ENCODE measurements around the gene PON3.
A peak's percentile ranks its signal among the peaks of the same experiment; 100 is the strongest.

PON3 gene

DNA sequence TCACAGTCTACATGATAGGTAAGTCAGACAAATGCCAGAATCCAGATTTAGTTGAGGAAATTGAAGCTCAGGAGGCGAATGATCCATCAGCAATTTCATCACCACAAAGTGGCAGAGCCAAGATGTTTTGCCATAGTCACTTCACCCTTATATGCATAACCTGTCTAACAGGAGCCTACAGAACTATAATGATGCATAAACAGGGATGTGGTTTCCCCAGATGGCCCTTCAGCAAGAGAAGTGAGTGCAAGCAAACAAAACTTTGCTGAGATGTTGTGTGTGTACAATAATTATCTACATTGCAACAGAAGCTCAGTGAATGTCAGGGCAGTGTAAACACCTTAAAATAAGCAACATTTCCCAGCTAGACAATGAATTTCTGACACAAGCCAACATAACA, 28.6 kb downstream of the PON3 start:
- Histone ChIP-seq H3K9me3 (ENCODE audit: insufficient read depth, low read depth, low read length) (no peaks in the 10 kb centered on the region), H3K79me2 (ENCODE audit: insufficient read depth, low read length) (no peaks in the 10 kb centered on the region), H3K9me2 (replicated peaks; ENCODE audit: low read depth, low read length) (no peaks in the 10 kb centered on the region), H3K4me2 (ENCODE audit: low read depth, low read length, poor library complexity, severe bottlenecking) (no peak overlapping the region), H3K36me3 (ENCODE audit: insufficient read depth, low read length) (no peaks in the 10 kb centered on the region), H3F3A (ENCODE audit: low read depth) (no peaks in the 10 kb centered on the region), H3K4me3 (ENCODE audit: low read length, poor library complexity, severe bottlenecking) (no peak overlapping the region), H3K9ac (ENCODE audit: low read depth, low read length, poor library complexity, severe bottlenecking) (no peak overlapping the region), H3K4me1 (ENCODE audit: insufficient read depth, low read length, poor library complexity, severe bottlenecking) (no peaks in the 10 kb centered on the region), H4K20me1 (ENCODE audit: insufficient read depth, low read length, poor library complexity, severe bottlenecking) (no peaks in the 10 kb centered on the region), H3K27me3 (ENCODE audit: insufficient read depth, low read length, poor library complexity, severe bottlenecking) (no peaks in the 10 kb centered on the region), H2AFZ (ENCODE audit: low read length) (no peak overlapping the region)
- TF ChIP-seq EZH2phosphoT487 (IDR thresholded peaks at IDR 0.05; ENCODE audit: borderline replicate concordance), result no peak

DNA sequence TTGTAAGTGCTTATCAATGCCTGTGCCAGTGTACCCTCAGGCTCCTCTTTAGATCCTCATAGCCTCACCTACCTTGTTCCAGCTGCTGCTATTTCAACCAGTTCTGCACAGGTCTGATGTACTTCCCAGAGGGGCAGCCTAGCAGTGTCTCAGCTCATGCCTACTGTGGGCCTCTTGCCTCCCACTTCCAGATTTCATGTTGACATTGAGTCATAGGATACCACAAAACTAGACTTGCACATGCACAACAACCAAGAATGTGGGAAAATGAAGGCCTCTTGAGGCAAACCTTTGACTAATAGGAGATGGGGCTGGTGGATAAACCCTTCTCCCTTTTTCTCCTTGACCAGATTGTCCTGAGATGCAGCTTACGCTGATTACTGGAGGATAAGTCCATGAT, 31.0 kb downstream of the PON3 start:
- H3K27me3 ChIP-seq (ENCODE audit: insufficient read depth, low read length, poor library complexity, severe bottlenecking), result no peaks in the 10 kb centered on the region
- H3F3A ChIP-seq (ENCODE audit: low read depth), result no peaks in the 10 kb centered on the region
- H3K9ac ChIP-seq (ENCODE audit: low read depth, low read length, poor library complexity, severe bottlenecking), result no peak overlapping the region
- H3K79me2 ChIP-seq (ENCODE audit: insufficient read depth, low read length), result no peaks in the 10 kb centered on the region
- H3K4me2 ChIP-seq (ENCODE audit: low read depth, low read length, poor library complexity, severe bottlenecking), result no peak overlapping the region
- TF ChIP-seq, protein P1, sequence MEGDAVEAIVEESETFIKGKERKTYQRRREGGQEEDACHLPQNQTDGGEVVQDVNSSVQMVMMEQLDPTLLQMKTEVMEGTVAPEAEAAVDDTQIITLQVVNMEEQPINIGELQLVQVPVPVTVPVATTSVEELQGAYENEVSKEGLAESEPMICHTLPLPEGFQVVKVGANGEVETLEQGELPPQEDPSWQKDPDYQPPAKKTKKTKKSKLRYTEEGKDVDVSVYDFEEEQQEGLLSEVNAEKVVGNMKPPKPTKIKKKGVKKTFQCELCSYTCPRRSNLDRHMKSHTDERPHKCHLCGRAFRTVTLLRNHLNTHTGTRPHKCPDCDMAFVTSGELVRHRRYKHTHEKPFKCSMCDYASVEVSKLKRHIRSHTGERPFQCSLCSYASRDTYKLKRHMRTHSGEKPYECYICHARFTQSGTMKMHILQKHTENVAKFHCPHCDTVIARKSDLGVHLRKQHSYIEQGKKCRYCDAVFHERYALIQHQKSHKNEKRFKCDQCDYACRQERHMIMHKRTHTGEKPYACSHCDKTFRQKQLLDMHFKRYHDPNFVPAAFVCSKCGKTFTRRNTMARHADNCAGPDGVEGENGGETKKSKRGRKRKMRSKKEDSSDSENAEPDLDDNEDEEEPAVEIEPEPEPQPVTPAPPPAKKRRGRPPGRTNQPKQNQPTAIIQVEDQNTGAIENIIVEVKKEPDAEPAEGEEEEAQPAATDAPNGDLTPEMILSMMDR (conservative IDR thresholded peaks at IDR 0.05; ENCODE audit: low read length), result no peak
- no peak for TF ChIP-seq EZH2phosphoT487 (IDR thresholded peaks at IDR 0.05; ENCODE audit: borderline replicate concordance)
- H3K36me3 ChIP-seq (ENCODE audit: insufficient read depth, low read length), result no peaks in the 10 kb centered on the region
- no peak overlapping the region for H3K4me3 ChIP-seq (ENCODE audit: low read length, poor library complexity, severe bottlenecking)
- H4K20me1 ChIP-seq (ENCODE audit: insufficient read depth, low read length, poor library complexity, severe bottlenecking), result no peaks in the 10 kb centered on the region
- H3K9me2 ChIP-seq (replicated peaks; ENCODE audit: low read depth, low read length), result no peaks in the 10 kb centered on the region
- no peaks in the 10 kb centered on the region for H3K4me1 ChIP-seq (ENCODE audit: insufficient read depth, low read length, poor library complexity, severe bottlenecking)
- H3K9me3 ChIP-seq (ENCODE audit: insufficient read depth, low read depth, low read length), result no peaks in the 10 kb centered on the region
- no peak overlapping the region for H2AFZ ChIP-seq (ENCODE audit: low read length)

DNA sequence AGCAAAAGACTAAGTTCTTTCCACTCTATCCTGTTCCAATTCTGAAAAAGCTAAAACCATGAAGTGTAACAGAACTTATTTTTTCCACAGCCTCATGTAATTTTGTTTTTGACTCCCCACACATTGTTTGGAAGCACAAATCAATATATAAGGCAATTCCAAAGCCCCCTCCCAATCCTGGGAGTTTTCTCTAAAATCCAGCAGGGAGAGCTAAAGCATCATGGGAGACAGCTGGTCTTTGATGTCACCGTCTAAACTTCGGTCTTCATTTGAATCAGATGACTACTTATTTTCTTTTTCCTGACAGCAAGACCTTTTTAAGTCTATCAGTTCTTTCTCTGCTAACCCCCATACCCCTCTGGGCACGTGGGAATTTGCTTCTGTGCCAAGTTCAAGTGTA, 38.6 kb downstream of the PON3 start:
- H3K27me3 ChIP-seq (ENCODE audit: insufficient read depth, low read length, poor library complexity, severe bottlenecking), result no peaks in the 10 kb centered on the region
- H3K36me3 ChIP-seq (ENCODE audit: insufficient read depth, low read length), result no peaks in the 10 kb centered on the region
- no peaks in the 10 kb centered on the region for H4K20me1 ChIP-seq (ENCODE audit: insufficient read depth, low read length, poor library complexity, severe bottlenecking)
- H3K79me2 ChIP-seq (ENCODE audit: insufficient read depth, low read length), result no peaks in the 10 kb centered on the region
- H3K9ac ChIP-seq (ENCODE audit: low read depth, low read length, poor library complexity, severe bottlenecking), result no peak overlapping the region
- H3K4me2 ChIP-seq (ENCODE audit: low read depth, low read length, poor library complexity, severe bottlenecking), result no peak overlapping the region
- no peaks in the 10 kb centered on the region for H3F3A ChIP-seq (ENCODE audit: low read depth)
- H3K9me2 ChIP-seq (replicated peaks; ENCODE audit: low read depth, low read length), result no peaks in the 10 kb centered on the region
- H3K9me3 ChIP-seq (ENCODE audit: insufficient read depth, low read depth, low read length), result no peaks in the 10 kb centered on the region
- H3K4me3 ChIP-seq (ENCODE audit: low read length, poor library complexity, severe bottlenecking), result no peak overlapping the region
- H2AFZ ChIP-seq (ENCODE audit: low read length), result no peak overlapping the region
- no peak for TF ChIP-seq EZH2phosphoT487 (IDR thresholded peaks at IDR 0.05; ENCODE audit: borderline replicate concordance)
- TF ChIP-seq, protein P1 (conservative IDR thresholded peaks at IDR 0.05; ENCODE audit: low read length), result no peak
- no peaks in the 10 kb centered on the region for H3K4me1 ChIP-seq (ENCODE audit: insufficient read depth, low read length, poor library complexity, severe bottlenecking)

DNA sequence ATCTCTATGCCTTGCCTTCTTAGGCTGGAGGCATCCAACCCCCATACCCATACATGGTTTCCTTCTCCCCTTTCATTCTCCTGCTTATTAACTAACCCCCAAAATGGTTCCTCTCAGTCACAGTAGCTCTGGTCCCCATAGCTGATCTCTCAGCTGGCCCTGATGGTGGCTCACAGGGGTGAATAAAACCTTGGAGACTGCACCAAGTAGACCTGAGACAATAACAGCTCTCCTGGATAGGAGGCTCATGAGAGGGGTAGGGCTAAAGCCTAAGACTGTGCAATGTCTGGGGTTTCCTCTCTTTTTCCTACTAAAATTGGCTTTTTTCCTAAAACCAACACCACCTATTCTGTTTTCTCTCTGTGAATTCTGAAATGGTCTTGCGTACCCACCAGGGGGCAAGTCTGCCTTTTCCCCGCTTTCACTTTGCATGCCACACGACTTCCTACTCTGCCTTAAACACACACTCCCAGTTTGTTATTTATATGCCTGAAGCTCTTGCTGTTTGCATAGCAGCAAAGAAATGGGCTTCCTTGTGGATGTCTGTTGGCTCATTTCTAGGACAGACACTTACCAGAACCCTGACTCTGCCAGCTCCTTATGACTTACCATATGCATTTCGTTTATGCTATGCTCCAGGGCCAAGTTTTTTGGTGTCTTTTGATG, 53.4 kb downstream of the PON3 start:
- H4K20me1 ChIP-seq (ENCODE audit: insufficient read depth, low read length, poor library complexity, severe bottlenecking), result no peaks in the 10 kb centered on the region
- H3K9ac ChIP-seq (ENCODE audit: low read depth, low read length, poor library complexity, severe bottlenecking), result no peak overlapping the region
- H3K9me3 ChIP-seq (ENCODE audit: insufficient read depth, low read depth, low read length), result no peaks in the 10 kb centered on the region
- no peaks in the 10 kb centered on the region for H3F3A ChIP-seq (ENCODE audit: low read depth)
- no peaks in the 10 kb centered on the region for H3K4me1 ChIP-seq (ENCODE audit: insufficient read depth, low read length, poor library complexity, severe bottlenecking)
- H3K79me2 ChIP-seq (ENCODE audit: insufficient read depth, low read length), result no peaks in the 10 kb centered on the region
- H3K4me3 ChIP-seq (ENCODE audit: low read length, poor library complexity, severe bottlenecking), result no peak overlapping the region
- peak overlapping the region; percentile 54; the same call in 1 of the 2 replicates for H2AFZ ChIP-seq (ENCODE audit: low read length)
- no peaks in the 10 kb centered on the region for H3K9me2 ChIP-seq (replicated peaks; ENCODE audit: low read depth, low read length)
- H3K36me3 ChIP-seq (ENCODE audit: insufficient read depth, low read length), result no peaks in the 10 kb centered on the region
- H3K4me2 ChIP-seq (ENCODE audit: low read depth, low read length, poor library complexity, severe bottlenecking), result no peak overlapping the region
- H3K27me3 ChIP-seq (ENCODE audit: insufficient read depth, low read length, poor library complexity, severe bottlenecking), result no peaks in the 10 kb centered on the region
- TF ChIP-seq, protein P1 (conservative IDR thresholded peaks at IDR 0.05; ENCODE audit: low read length), result peak; percentile 26; the same call in 1 of the 2 replicates
- TF ChIP-seq EZH2phosphoT487 (IDR thresholded peaks at IDR 0.05; ENCODE audit: borderline replicate concordance), result no peak

All from Loucy (cell line).